Sigmoid colon (tissue), 7 donors: ENCODE results near the gene B3GAT1. TPM values are rescaled to one million over a fixed set of nuclear protein-coding genes. Genes with fewer than 3 reads are reported as not detected.
A peak's percentile ranks its signal among the peaks of the same experiment; 100 is the strongest.

ENCODE experiments used
- DNase-seq: peaks from one replicate; pipeline ENCODE4 v3.0.0-alpha.2; 2019
- H3K27ac ChIP-seq, 4 donors: fragments of 200-600 bp; sonication (generic); one replicate each; pipeline ENCODE4 v1.5.1; 2016 to 2019; ENCODE audit warnings: mild to moderate bottlenecking in 1 of 4
- H3K27me3 ChIP-seq, 3 donors: fragments of 200-600 bp; sonication (generic); one replicate each; pipeline ENCODE4 v1.5.1; 2019; ENCODE audit warnings: mild to moderate bottlenecking in 1 of 3
- H3K36me3 ChIP-seq, 4 donors: fragments of 200-600 bp; sonication (generic); one replicate each; pipeline ENCODE4 v1.5.1; 2016 to 2019
- H3K4me1 ChIP-seq, 4 donors: fragments of 200-600 bp; sonication (generic); one replicate each; pipeline ENCODE4 v1.5.1; 2017 to 2019
- H3K4me3 ChIP-seq, 4 donors: fragments of 200-600 bp; sonication (generic); one replicate each; pipeline ENCODE4 v1.5.1; 2017 to 2019; ENCODE audit warnings: mild to moderate bottlenecking in 2 of 4, moderate library complexity in 1 of 4
- H3K9me3 ChIP-seq, 4 donors: fragments of 200-600 bp in 3 of 4; sonication (generic) in 3 of 4; one replicate each; pipeline versions ENCODE4 v1.5.1 to v1.6.1; 2013 to 2019
- EP300 ChIP-seq, 4 donors: sonication (generic); formaldehyde crosslinking; IDR thresholded peaks; one replicate each; pipeline ENCODE4 v1.6.1; 2017; ENCODE audit warnings: antibody characterized with exemption in 4 of 4
- POLR2A ChIP-seq, 2 donors: fragments of 450-650 bp; IDR thresholded peaks; one replicate each; pipeline ENCODE4 v1.6.1; 2016; ENCODE audit warnings: antibody characterized with exemption in 2 of 2, mild to moderate bottlenecking in 2 of 2, moderate library complexity in 2 of 2
- POLR2AphosphoS5 ChIP-seq, 4 donors: sonication (generic); formaldehyde crosslinking; IDR thresholded peaks; one replicate each; pipeline ENCODE4 v1.6.1; 2017; ENCODE audit warnings: antibody characterized with exemption in 4 of 4
- WGBS, 2 donors: extraction: QIAGEN DNeasy Blood & Tissue Kit; methylation state at CpG; one replicate each; pipeline ENCODE4 v1.1.7; 2013; 5-methylcytosine and 5-hydroxymethylcytosine counted together
- intact Hi-C: fragments of 100-400 bp; cut with DNase I; formaldehyde crosslinking; loops from one replicate; pipeline ENCODE4 v1.15.1; 2023
- polyA plus RNA-seq, 3 donors: library from polyadenylated mRNA; stranded (reverse); fragments of 200-250 nt; gene quantifications; one replicate each; pipeline ENCODE4 v1.2.3, GENCODE V29; 2013
- total RNA-seq, 4 donors: library from RNA; depleted of rRNA; stranded (reverse); fragments of >200 nt; gene quantifications; one replicate each; pipeline ENCODE4 v1.1.0, GENCODE V29; 2016
- TF ChIP-seq, protein P1 (sequence below), 4 experiments: fragments of 450-650 bp in 3 of 4; fragments of 200-600 bp in 1 of 4; IDR thresholded peaks; one replicate each; pipeline ENCODE4 v1.5.1; 2016 to 2019; ENCODE audit warnings: antibody characterized with exemption in 4 of 4, mild to moderate bottlenecking in 3 of 4, moderate library complexity in 2 of 4
- donor health status: healthy with polysubstance abuse.
- donor health status: Bipolar disorder and iron deficiency.
- donor health status: healthy.

Gene B3GAT1
- total and polyA plus RNA-seq, 7 donors, result 0.16 to 0.63 (median 0.27) TPM; not detected in 3

DNA sequence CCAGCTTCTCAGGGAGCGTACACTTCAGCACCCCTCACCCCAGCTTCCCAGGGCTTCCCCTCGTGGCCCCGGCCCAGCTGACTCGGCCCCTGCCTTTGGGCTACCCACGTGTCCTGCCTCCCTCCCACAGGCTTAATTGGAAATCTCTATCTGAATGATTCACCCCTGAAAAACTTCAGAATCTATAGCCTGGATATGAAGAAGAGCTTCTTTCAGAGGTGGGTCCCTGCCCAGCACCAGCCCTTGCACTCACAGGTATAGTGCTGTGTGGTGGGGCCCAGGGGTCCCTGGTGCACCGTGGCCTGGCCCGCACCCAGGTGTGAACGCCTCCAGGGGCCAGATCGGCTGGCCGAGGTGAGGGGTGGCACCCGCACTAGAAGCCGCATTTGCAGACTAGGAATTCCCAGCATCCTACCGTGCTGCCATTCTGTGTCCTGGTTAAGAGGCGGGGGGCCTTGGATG is 38.4 kb downstream of the B3GAT1 start:
- WGBS, 2 donors, result 89 to 91% methylated on average over 14 of the region's 14 CpGs
- Histone ChIP-seq H3K9me3 (no peaks in the 10 kb centered on the region), H3K36me3 (peaks cover 0 to 63% (median 14%) of the 10 kb centered on the region in 4 donors), H3K27me3 (no peaks in the 10 kb centered on the region), H3K4me1 (no peaks in the 10 kb centered on the region), H3K4me3 (no peak overlapping the region), H3K27ac (no peak overlapping the region)
- intact Hi-C loops, result no loop called here
- TF ChIP-seq POLR2AphosphoS5 (IDR thresholded peaks at IDR 0.05) (no peak), EP300 (IDR thresholded peaks at IDR 0.05) (no peak), POLR2A (IDR thresholded peaks at IDR 0.05) (no peak)
- TF ChIP-seq, protein P1, sequence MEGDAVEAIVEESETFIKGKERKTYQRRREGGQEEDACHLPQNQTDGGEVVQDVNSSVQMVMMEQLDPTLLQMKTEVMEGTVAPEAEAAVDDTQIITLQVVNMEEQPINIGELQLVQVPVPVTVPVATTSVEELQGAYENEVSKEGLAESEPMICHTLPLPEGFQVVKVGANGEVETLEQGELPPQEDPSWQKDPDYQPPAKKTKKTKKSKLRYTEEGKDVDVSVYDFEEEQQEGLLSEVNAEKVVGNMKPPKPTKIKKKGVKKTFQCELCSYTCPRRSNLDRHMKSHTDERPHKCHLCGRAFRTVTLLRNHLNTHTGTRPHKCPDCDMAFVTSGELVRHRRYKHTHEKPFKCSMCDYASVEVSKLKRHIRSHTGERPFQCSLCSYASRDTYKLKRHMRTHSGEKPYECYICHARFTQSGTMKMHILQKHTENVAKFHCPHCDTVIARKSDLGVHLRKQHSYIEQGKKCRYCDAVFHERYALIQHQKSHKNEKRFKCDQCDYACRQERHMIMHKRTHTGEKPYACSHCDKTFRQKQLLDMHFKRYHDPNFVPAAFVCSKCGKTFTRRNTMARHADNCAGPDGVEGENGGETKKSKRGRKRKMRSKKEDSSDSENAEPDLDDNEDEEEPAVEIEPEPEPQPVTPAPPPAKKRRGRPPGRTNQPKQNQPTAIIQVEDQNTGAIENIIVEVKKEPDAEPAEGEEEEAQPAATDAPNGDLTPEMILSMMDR (IDR thresholded peaks at IDR 0.05), result no peak
- peak; percentile 43 for DNase-seq

DNA sequence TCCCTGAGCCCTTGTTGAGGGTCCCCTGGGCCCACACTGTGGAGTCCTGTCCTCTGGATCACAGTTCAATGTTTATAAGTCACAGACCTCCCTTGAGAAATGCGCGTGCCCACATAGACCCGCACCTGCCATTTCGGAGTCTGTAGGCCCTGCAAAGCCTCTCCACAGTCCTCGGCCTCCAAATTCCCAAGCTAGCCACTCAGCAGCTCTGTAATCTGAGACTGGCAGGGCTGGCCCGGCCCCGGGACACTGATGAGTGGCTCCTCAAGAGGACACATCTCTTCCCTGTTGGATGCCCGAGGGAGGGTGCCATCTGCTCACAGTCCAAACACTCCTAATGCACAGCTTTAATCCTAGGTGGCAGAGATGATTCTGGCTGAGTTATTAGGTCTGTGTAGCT is 39.1 kb downstream of the B3GAT1 start:
- 87 to 91% methylated on average over 8 of the region's 8 CpGs for WGBS, 2 donors

DNA sequence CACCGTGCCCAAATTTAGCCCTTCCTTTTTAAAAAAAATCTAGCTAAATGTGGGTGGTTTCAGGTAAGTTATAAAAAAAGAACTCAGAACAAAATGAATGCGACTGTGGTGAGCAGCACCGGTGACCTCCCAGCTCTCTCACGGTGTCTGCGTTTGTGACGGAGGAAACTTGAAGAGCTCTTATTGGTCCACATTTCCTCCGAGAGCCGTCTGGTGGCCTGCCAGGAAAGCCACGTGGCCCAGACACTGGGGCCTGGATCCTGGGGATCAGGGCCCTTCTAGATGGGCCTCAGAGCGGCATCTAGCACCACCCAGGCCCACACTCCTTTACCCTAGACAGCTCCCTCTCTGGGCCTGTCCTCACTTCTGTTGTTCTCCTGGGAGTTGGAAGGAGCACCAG is 39.5 kb downstream of the B3GAT1 start:
- DNase-seq, result peak; percentile 56
- Histone ChIP-seq H3K27me3 (no peaks in the 10 kb centered on the region), H3K9me3 (no peaks in the 10 kb centered on the region), H3K36me3 (peaks cover 0 to 73% (median 14%) of the 10 kb centered on the region in 4 donors), H3K4me3 (no peak overlapping the region), H3K27ac (no peak overlapping the region), H3K4me1 (no peaks in the 10 kb centered on the region)
- intact Hi-C loops, result no loop called here
- 87 to 89% methylated on average over 10 of the region's 10 CpGs for WGBS, 2 donors
- TF ChIP-seq POLR2AphosphoS5 (IDR thresholded peaks at IDR 0.05) (no peak), POLR2A (IDR thresholded peaks at IDR 0.05) (no peak), EP300 (IDR thresholded peaks at IDR 0.05) (no peak)
- TF ChIP-seq, protein P1 (IDR thresholded peaks at IDR 0.05), result no peak

More for the DNA sequence above, 39.1 kb downstream of the B3GAT1 start:
- Histone ChIP-seq H3K27me3 (no peaks in the 10 kb centered on the region), H3K27ac (no peak overlapping the region), H3K36me3 (peaks cover 0 to 69% (median 14%) of the 10 kb centered on the region in 4 donors), H3K4me3 (no peak overlapping the region), H3K9me3 (no peaks in the 10 kb centered on the region), H3K4me1 (no peaks in the 10 kb centered on the region)
- TF ChIP-seq POLR2A (IDR thresholded peaks at IDR 0.05), result no peak
- TF ChIP-seq POLR2AphosphoS5 (IDR thresholded peaks at IDR 0.05), result no peak
- TF ChIP-seq EP300 (IDR thresholded peaks at IDR 0.05), result no peak
- TF ChIP-seq, protein P1 (IDR thresholded peaks at IDR 0.05), result no peak
- intact Hi-C loops, result no loop called here
- peak; percentile 36 for DNase-seq

DNA sequence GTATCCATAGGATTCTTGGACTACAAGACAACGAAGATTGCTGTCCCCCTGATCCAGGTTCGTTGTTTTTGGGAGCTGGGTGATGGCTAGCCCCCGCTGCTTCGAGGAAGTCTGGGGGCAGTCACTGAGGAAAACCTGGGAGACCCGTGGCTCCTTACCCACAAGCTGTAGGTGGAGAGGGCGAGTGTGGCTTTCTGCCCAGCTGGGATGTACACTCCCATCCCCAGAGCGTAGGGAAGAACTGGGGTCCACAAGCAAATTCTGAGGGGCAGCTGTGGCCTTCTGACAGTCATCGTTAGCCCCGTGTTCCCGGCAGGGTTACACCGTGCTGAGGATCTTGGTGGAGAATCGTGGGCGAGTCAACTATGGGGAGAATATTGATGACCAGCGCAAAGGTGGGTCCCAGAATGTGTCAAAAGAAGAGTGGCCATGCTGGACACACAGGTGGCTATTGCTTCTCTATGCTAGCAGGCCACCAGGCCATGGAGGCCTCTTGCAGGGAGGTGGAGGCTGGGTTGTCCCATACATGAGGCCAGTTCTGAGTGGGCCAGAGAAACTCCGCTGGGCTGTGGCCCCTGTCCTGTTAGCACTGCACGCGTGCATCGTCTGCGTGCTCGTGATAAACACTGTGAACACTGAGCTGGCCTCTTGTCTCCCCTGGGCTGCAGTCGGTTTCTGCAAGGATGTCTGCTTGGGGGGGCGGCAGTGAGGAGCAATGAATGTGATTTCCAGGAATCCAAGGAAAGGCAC is 40.4 kb downstream of the B3GAT1 start:
- Histone ChIP-seq H3K27me3 (no peaks in the 10 kb centered on the region), H3K4me3 (no peak overlapping the region), H3K36me3 (peaks cover 0 to 83% (median 14%) of the 10 kb centered on the region in 4 donors), H3K27ac (no peak overlapping the region), H3K4me1 (no peaks in the 10 kb centered on the region), H3K9me3 (no peaks in the 10 kb centered on the region)
- TF ChIP-seq EP300 (IDR thresholded peaks at IDR 0.05), result no peak
- TF ChIP-seq POLR2AphosphoS5 (IDR thresholded peaks at IDR 0.05), result no peak
- no peak for TF ChIP-seq POLR2A (IDR thresholded peaks at IDR 0.05)
- TF ChIP-seq, protein P1 (IDR thresholded peaks at IDR 0.05), result no peak
- DNase-seq, result peak; percentile 60
- 94 to 96% methylated on average over 22 of the region's 22 CpGs for WGBS, 2 donors
- intact Hi-C loops, result no loop called here
